GM23338 (cell line): ENCODE measurements around the gene TNS3. TPM values are rescaled to one million over a fixed set of nuclear protein-coding genes. Genes with fewer than 3 reads are reported as not detected.

Experiments used
- ATAC-seq: fragments of 200-7000 bp; cut with Tn5 transposase; 3 replicates; pipeline ENCODE4 v1.9.1; 2020
- DNase-seq: peaks from one replicate; pipeline ENCODE4 v3.0.0-alpha.2; 2015; ENCODE audit warnings: low spot score
- H2AFZ ChIP-seq: fragments of 200-600 bp; sonication (generic); 2 replicates; pipeline ENCODE4 v1.8.0; 2016; ENCODE audit warnings: antibody characterized with exemption, mild to moderate bottlenecking, moderate library complexity
- H3F3A ChIP-seq: fragments of 200-600 bp; sonication (generic); replicated peaks from 2 replicates; pipeline ENCODE4 v1.8.0; 2017; ENCODE audit warnings: antibody characterized with exemption, mixed run types, low read depth
- H3K27ac ChIP-seq: fragments of 200-600 bp; sonication (generic); 2 replicates; pipeline ENCODE4 v1.6.1; 2016; ENCODE audit warnings: low read depth
- H3K27me3 ChIP-seq: fragments of 200-600 bp; sonication (generic); 2 replicates; pipeline ENCODE4 v1.8.0; 2016; ENCODE audit warnings: mild to moderate bottlenecking, mixed run types, moderate library complexity; ENCODE audit not compliant: insufficient read depth
- H3K36me3 ChIP-seq: fragments of 200-600 bp; sonication (generic); 2 replicates; pipeline ENCODE4 v1.8.0; 2016; ENCODE audit warnings: mild to moderate bottlenecking; ENCODE audit not compliant: insufficient read depth
- H3K4me1 ChIP-seq: fragments of 200-600 bp; sonication (generic); 2 replicates; pipeline ENCODE4 v1.8.0; 2016; ENCODE audit warnings: mild to moderate bottlenecking, moderate library complexity; ENCODE audit not compliant: insufficient read depth
- H3K4me2 ChIP-seq: fragments of 200-600 bp; sonication (generic); 2 replicates; pipeline ENCODE4 v1.7.1; 2017; ENCODE audit warnings: mixed run types
- H3K4me3 ChIP-seq: fragments of 200-600 bp; sonication (generic); 2 replicates; pipeline ENCODE4 v1.6.1; 2016; ENCODE audit warnings: mixed run types
- H3K79me2 ChIP-seq: fragments of 200-600 bp; sonication (generic); replicated peaks from 2 replicates; pipeline ENCODE4 v1.8.0; 2017; ENCODE audit warnings: mild to moderate bottlenecking; ENCODE audit not compliant: insufficient read depth
- H3K9me2 ChIP-seq: fragments of 200-600 bp; sonication (generic); 2 replicates; pipeline ENCODE4 v1.8.0; 2017; ENCODE audit not compliant: insufficient read depth
- H4K20me1 ChIP-seq: fragments of 200-600 bp; sonication (generic); replicated peaks from 2 replicates; pipeline ENCODE4 v1.8.0; 2017; ENCODE audit warnings: mild to moderate bottlenecking; ENCODE audit not compliant: insufficient read depth
- H3K27ac Mint-ChIP-seq: 2 replicates; pipeline ENCODE4 v1.8.0; 2020; ENCODE audit warnings: inconsistent platforms, mild to moderate bottlenecking, moderate library complexity, mixed read lengths
- H3K27me3 Mint-ChIP-seq: 3 replicates; pipeline ENCODE4 v1.8.0; 2022; ENCODE audit warnings: low read depth, mild to moderate bottlenecking, moderate library complexity, mixed read lengths, inconsistent platforms; ENCODE audit not compliant: insufficient read depth, poor library complexity
- H3K36me3 Mint-ChIP-seq: 3 replicates; pipeline ENCODE4 v1.8.0; 2021; ENCODE audit warnings: low read depth, mild to moderate bottlenecking, inconsistent platforms, moderate library complexity, mixed read lengths
- H3K4me1 Mint-ChIP-seq: 3 replicates; pipeline ENCODE4 v1.8.0; 2020; ENCODE audit warnings: mild to moderate bottlenecking, inconsistent platforms, mixed read lengths
- H3K4me3 Mint-ChIP-seq: 3 replicates; pipeline ENCODE4 v1.8.0; 2021; ENCODE audit warnings: moderate library complexity, mild to moderate bottlenecking, inconsistent platforms, mixed read lengths
- H3K9me3 Mint-ChIP-seq: 3 replicates; pipeline ENCODE4 v1.8.0; 2020; ENCODE audit warnings: moderate library complexity, mild to moderate bottlenecking, inconsistent platforms, mixed read lengths
- CREB1 ChIP-seq: fragments of 250-450 bp; sonication (Bioruptor Pico); IDR thresholded peaks from 2 replicates; pipeline ENCODE4 v1.5.0; 2020; ENCODE audit warnings: low read depth, mild to moderate bottlenecking, moderate library complexity
- EZH2 ChIP-seq: fragments of 200-600 bp; sonication (generic); IDR thresholded peaks from one replicate; pipeline ENCODE4 v1.8.0; 2017; ENCODE audit warnings: antibody characterized with exemption, mild to moderate bottlenecking, low read depth; ENCODE audit not compliant: unreplicated experiment
- EZH2phosphoT487 ChIP-seq: fragments of 200-600 bp; sonication (generic); IDR thresholded peaks from one replicate; pipeline ENCODE4 v1.8.1; 2018; ENCODE audit warnings: antibody characterized with exemption; ENCODE audit not compliant: unreplicated experiment
- JUNB ChIP-seq: IDR thresholded peaks from one replicate; pipeline ENCODE4 v1.6.1; 2016; ENCODE audit warnings: antibody characterized with exemption; ENCODE audit not compliant: unreplicated experiment
- NANOG ChIP-seq: IDR thresholded peaks from 2 replicates; pipeline ENCODE4 v1.6.1; 2016; ENCODE audit warnings: antibody characterized with exemption, borderline replicate concordance
- POLR2AphosphoS5 ChIP-seq: IDR thresholded peaks from 2 replicates; pipeline ENCODE4 v1.6.1; 2016; ENCODE audit warnings: antibody characterized with exemption, low read depth
- STAT1 ChIP-seq: IDR thresholded peaks from one replicate; pipeline ENCODE4 v1.6.1; 2016; ENCODE audit warnings: antibody characterized with exemption; ENCODE audit not compliant: unreplicated experiment
- ZNF114 ChIP-seq: fragments of 250-450 bp; sonication (Bioruptor Pico); IDR thresholded peaks from 2 replicates; pipeline ENCODE4 v1.5.0; 2020; ENCODE audit warnings: mild to moderate bottlenecking, moderate library complexity
- ZNF331 ChIP-seq: fragments of 250-450 bp; sonication (Bioruptor Pico); IDR thresholded peaks from 2 replicates; pipeline ENCODE4 v1.5.0; 2020; ENCODE audit warnings: low read depth, mild to moderate bottlenecking, moderate library complexity
- polyA plus RNA-seq: library from polyadenylated mRNA; unstranded; fragments of >200 nt; fragmentation: Nextera tagmentation; extraction: Ambion mirVana; gene quantifications from 2 replicates; pipeline ENCODE4 v1.2.1, GENCODE V29; 2016
- total RNA-seq: library from RNA; depleted of rRNA; stranded (reverse); fragments of >200 nt; shearing (Covaris generic); gene quantifications from 2 replicates; pipeline ENCODE4 v1.2.3, GENCODE V29; 2014
- TF ChIP-seq, protein P1 (sequence below), 2 experiments: fragments of 200-600 bp in 1 of 2; sonication (generic) in 1 of 2; conservative IDR thresholded peaks; 2 replicates each; pipeline versions ENCODE4 v1.5.1 to v1.6.1; 2016 to 2017; ENCODE audit warnings: antibody characterized with exemption in 2 of 2, low read depth in 2 of 2, mild to moderate bottlenecking in 2 of 2, moderate library complexity in 1 of 2
- TF ChIP-seq, protein P2 (sequence below): IDR thresholded peaks from 2 replicates; pipeline ENCODE4 v1.6.1; 2016; ENCODE audit warnings: antibody characterized with exemption

Gene TNS3
- total and polyA plus RNA-seq, 2 experiments from 2014 or later = 6.2 to 28.7 TPM

DNA sequence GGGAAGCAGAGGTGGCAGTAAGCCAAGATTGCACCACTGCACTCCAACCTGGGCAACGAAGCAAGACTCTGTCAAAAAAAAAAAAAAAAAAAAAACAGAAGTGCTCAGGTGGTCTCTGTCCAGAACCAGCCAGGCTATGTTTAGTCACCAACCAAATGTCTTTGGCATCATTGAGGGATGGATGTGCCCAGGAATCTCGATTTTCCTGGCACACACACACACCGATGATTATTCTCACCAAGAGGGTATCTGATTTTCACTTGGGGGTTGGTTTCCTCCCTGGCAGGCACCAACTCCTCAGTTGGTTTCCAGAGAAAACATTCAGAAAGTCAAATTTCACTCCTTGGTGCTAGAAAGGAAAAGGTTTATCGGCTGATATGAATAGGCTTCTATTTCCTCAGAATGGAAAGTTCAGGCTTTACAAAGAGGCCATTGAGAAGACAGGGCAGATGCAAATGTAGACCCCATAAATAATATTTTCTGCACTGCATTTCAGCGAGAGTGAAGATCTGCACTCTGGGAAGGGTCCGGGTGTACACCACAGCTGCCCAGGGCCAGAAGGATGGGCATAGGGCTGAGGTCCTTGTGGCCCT, 154.8 kb downstream of the TNS3 start:
- H3K9me2 ChIP-seq = no peaks in the 10 kb centered on the region
- H3K4me2 ChIP-seq = no peak overlapping the region
- no peaks in the 10 kb centered on the region; the same call in 1 of the 2 replicates for H3K36me3 ChIP-seq
- DNase-seq (no peak), ATAC-seq (no peak)
- H3K79me2 ChIP-seq = no peaks in the 10 kb centered on the region
- Mint-ChIP-seq H3K4me1 (no peaks in the 10 kb centered on the region), H3K4me3 (no peak overlapping the region), H3K9me3 (no peaks in the 10 kb centered on the region), H3K36me3 (peaks cover 2% of the 10 kb centered on the region; the same call in 2 of the 3 replicates), H3K27me3 (peaks cover 2% of the 10 kb centered on the region), H3K27ac (no peak overlapping the region)
- H3K27ac ChIP-seq = no peak overlapping the region
- H2AFZ ChIP-seq = no peak overlapping the region
- H3F3A ChIP-seq = no peaks in the 10 kb centered on the region
- H3K4me3 ChIP-seq = no peak overlapping the region
- TF ChIP-seq CREB1 (CRISPR knock-in tag) (no peak), JUNB (no peak), ZNF114 (CRISPR knock-in tag) (no peak), EZH2 (no peak), STAT1 (no peak), NANOG (no peak), POLR2AphosphoS5 (no peak), EZH2phosphoT487 (no peak)
- TF ChIP-seq, protein P1, sequence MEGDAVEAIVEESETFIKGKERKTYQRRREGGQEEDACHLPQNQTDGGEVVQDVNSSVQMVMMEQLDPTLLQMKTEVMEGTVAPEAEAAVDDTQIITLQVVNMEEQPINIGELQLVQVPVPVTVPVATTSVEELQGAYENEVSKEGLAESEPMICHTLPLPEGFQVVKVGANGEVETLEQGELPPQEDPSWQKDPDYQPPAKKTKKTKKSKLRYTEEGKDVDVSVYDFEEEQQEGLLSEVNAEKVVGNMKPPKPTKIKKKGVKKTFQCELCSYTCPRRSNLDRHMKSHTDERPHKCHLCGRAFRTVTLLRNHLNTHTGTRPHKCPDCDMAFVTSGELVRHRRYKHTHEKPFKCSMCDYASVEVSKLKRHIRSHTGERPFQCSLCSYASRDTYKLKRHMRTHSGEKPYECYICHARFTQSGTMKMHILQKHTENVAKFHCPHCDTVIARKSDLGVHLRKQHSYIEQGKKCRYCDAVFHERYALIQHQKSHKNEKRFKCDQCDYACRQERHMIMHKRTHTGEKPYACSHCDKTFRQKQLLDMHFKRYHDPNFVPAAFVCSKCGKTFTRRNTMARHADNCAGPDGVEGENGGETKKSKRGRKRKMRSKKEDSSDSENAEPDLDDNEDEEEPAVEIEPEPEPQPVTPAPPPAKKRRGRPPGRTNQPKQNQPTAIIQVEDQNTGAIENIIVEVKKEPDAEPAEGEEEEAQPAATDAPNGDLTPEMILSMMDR (conservative IDR thresholded peaks at IDR 0.05; ENCODE audit: low read depth in 2 of 2) = no peak
- TF ChIP-seq, protein P2, sequence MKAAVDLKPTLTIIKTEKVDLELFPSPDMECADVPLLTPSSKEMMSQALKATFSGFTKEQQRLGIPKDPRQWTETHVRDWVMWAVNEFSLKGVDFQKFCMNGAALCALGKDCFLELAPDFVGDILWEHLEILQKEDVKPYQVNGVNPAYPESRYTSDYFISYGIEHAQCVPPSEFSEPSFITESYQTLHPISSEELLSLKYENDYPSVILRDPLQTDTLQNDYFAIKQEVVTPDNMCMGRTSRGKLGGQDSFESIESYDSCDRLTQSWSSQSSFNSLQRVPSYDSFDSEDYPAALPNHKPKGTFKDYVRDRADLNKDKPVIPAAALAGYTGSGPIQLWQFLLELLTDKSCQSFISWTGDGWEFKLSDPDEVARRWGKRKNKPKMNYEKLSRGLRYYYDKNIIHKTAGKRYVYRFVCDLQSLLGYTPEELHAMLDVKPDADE = no peak
- no peaks in the 10 kb centered on the region for H3K27me3 ChIP-seq
- no peaks in the 10 kb centered on the region for H4K20me1 ChIP-seq
- H3K4me1 ChIP-seq = no peaks in the 10 kb centered on the region

DNA sequence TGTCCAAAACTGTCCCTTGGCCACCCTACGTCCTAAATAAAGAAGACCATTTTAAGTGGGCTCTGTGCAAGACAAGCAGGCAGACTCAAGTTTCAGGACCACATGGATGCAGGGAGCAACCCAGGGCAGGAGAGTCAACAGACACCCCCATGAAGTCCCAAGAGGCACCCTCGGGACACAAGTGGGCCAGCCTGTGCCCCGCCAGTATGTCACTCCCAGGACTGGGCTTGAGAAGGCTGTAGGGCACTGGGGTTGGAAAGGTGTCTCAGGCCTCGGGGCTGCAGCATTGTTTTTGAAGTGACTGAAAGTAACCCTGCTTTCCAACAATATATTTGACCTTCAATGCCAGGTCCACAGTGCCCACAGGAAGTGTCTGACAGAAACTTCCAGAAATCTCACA, 157.4 kb downstream of the TNS3 start:
- Histone ChIP-seq H2AFZ (no peak overlapping the region), H3K9me2 (no peaks in the 10 kb centered on the region), H4K20me1 (0 out of 2 replicates have a peak, but pooled peaks cover 2% of the 10 kb centered on the region), H3K27me3 (no peaks in the 10 kb centered on the region), H3K4me1 (peaks cover 4% of the 10 kb centered on the region; the same call in 1 of the 2 replicates), H3F3A (no peaks in the 10 kb centered on the region), H3K79me2 (no peaks in the 10 kb centered on the region), H3K4me3 (no peak overlapping the region), H3K36me3 (no peaks in the 10 kb centered on the region; the same call in 1 of the 2 replicates), H3K4me2 (no peak overlapping the region), H3K27ac (no peak overlapping the region)
- peaks cover 4% of the 10 kb centered on the region for H3K4me1 Mint-ChIP-seq
- H3K27ac Mint-ChIP-seq = no peak overlapping the region
- DNase-seq (no peak), ATAC-seq (no peak)
- H3K4me3 Mint-ChIP-seq = no peak overlapping the region
- H3K9me3 Mint-ChIP-seq = no peaks in the 10 kb centered on the region
- peaks cover 19% of the 10 kb centered on the region for H3K36me3 Mint-ChIP-seq
- no peaks in the 10 kb centered on the region for H3K27me3 Mint-ChIP-seq
- TF ChIP-seq CREB1 (CRISPR knock-in tag) (no peak), POLR2AphosphoS5 (no peak), STAT1 (no peak), ZNF331 (CRISPR knock-in tag) (no peak), JUNB (no peak)
- TF ChIP-seq, protein P1 (conservative IDR thresholded peaks at IDR 0.05; ENCODE audit: low read depth in 2 of 2) = no peak
